ENCODE results near the gene EDA.

GRCh38 chrX:69568828-69569227 lies 47.1 kb upstream of the EDA start:
- TF ChIP-seq TAF1 (IDR thresholded peaks at IDR 0.05; ENCODE audit: borderline replicate concordance, insufficient read depth, low read length) (no peak), POLR2AphosphoS5 (IDR thresholded peaks at IDR 0.05; ENCODE audit: low read depth, low read length) (no peak)
- TF ChIP-seq, protein P1, sequence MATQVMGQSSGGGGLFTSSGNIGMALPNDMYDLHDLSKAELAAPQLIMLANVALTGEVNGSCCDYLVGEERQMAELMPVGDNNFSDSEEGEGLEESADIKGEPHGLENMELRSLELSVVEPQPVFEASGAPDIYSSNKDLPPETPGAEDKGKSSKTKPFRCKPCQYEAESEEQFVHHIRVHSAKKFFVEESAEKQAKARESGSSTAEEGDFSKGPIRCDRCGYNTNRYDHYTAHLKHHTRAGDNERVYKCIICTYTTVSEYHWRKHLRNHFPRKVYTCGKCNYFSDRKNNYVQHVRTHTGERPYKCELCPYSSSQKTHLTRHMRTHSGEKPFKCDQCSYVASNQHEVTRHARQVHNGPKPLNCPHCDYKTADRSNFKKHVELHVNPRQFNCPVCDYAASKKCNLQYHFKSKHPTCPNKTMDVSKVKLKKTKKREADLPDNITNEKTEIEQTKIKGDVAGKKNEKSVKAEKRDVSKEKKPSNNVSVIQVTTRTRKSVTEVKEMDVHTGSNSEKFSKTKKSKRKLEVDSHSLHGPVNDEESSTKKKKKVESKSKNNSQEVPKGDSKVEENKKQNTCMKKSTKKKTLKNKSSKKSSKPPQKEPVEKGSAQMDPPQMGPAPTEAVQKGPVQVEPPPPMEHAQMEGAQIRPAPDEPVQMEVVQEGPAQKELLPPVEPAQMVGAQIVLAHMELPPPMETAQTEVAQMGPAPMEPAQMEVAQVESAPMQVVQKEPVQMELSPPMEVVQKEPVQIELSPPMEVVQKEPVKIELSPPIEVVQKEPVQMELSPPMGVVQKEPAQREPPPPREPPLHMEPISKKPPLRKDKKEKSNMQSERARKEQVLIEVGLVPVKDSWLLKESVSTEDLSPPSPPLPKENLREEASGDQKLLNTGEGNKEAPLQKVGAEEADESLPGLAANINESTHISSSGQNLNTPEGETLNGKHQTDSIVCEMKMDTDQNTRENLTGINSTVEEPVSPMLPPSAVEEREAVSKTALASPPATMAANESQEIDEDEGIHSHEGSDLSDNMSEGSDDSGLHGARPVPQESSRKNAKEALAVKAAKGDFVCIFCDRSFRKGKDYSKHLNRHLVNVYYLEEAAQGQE (IDR thresholded peaks at IDR 0.05; ENCODE audit: insufficient read depth in 1 of 2, low read depth in 2 of 2, low read length in 2 of 2), result no peak
